ENCODE measurements around the gene CACNA1F. TPM values are rescaled to one million over a fixed set of nuclear protein-coding genes. Genes with fewer than 3 reads are reported as not detected.

The CACNA1F gene
- total RNA-seq: under 1 TPM in 3 of 4 donors, not detected in 1; 0.21 to 0.40 (median 0.29) TPM

DNA sequence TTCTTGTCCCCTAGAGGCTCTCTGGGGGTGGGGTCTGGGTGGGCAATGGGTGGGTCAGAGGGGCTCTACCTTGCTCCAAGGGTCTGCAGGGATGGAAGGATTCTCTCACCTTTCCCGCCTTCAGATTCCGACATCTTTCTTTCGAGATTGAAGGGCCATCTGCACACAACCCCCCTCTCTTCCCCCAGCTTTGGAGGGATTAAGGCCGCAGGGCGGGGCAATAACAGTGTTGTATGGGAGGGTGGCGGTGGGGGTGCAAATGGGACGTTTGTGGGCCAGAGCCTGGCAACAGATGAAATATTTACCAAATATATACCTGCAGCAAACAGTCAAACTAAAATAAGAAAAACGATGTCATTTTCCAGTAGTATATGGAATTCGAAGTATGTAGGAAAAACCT is at the start of gene CACNA1F:
TSS of gene CACNA1F (minus strand) at position 165 of the 400 bp plus-strand sequence. CDS start at position 134, 31 bp downstream.
- WGBS: 76% methylated on average over 9 of the region's 9 CpGs
- no peak for DNase-seq (ENCODE audit: low spot score in 2 of 2)
- Histone ChIP-seq H3K4me1 (peaks cover 8% of the 10 kb centered on the region), H3K9me3 (no peaks in the 10 kb centered on the region), H3K4me3 (no peak within 1 kb of the TSS), H3K27me3 (no peaks in the 10 kb centered on the region), H3K36me3 (no peaks in the 10 kb centered on the region), H3K27ac (no peak within 1 kb of the TSS)
- TF ChIP-seq POLR2AphosphoS5 (IDR thresholded peaks at IDR 0.05) (no peak), EP300 (IDR thresholded peaks at IDR 0.05) (no peak), POLR2A (IDR thresholded peaks at IDR 0.05) (no peak)
- TF ChIP-seq, protein P1, sequence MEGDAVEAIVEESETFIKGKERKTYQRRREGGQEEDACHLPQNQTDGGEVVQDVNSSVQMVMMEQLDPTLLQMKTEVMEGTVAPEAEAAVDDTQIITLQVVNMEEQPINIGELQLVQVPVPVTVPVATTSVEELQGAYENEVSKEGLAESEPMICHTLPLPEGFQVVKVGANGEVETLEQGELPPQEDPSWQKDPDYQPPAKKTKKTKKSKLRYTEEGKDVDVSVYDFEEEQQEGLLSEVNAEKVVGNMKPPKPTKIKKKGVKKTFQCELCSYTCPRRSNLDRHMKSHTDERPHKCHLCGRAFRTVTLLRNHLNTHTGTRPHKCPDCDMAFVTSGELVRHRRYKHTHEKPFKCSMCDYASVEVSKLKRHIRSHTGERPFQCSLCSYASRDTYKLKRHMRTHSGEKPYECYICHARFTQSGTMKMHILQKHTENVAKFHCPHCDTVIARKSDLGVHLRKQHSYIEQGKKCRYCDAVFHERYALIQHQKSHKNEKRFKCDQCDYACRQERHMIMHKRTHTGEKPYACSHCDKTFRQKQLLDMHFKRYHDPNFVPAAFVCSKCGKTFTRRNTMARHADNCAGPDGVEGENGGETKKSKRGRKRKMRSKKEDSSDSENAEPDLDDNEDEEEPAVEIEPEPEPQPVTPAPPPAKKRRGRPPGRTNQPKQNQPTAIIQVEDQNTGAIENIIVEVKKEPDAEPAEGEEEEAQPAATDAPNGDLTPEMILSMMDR (IDR thresholded peaks at IDR 0.05): no peak

DNA sequence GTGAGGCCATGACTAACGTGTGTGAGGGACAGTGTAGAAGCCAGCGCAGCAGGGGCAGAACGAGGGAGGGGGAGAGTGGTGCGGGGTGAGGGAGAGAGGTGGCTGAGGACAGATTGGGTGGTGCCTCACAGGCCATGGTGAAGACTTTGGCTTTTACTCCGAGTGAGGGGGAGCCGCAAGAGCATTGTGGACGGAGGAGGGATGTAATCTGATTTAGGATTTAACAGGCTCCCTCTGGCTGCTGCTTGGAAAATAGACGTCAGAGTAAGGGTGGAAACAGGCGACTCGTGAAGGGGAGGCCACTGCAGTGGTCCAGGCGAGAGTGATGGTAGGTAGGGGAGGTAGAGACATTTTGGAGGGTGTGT is 49.5 kb upstream of the CACNA1F start:
- H3K4me3 ChIP-seq: no peak overlapping the region
- no peaks in the 10 kb centered on the region for H3K27me3 ChIP-seq
- no peaks in the 10 kb centered on the region for H3K4me1 ChIP-seq
- no peaks in the 10 kb centered on the region for H3K9me3 ChIP-seq
- no peaks in the 10 kb centered on the region for H3K36me3 ChIP-seq
- TF ChIP-seq POLR2A (IDR thresholded peaks at IDR 0.05) (no peak), POLR2AphosphoS5 (IDR thresholded peaks at IDR 0.05) (no peak), EP300 (IDR thresholded peaks at IDR 0.05) (no peak)
- TF ChIP-seq, protein P1 (IDR thresholded peaks at IDR 0.05): no peak
- H3K27ac ChIP-seq: no peak overlapping the region
- 42% methylated on average over 11 of the region's 11 CpGs for WGBS
- no peak for DNase-seq (ENCODE audit: low spot score in 2 of 2)

DNA sequence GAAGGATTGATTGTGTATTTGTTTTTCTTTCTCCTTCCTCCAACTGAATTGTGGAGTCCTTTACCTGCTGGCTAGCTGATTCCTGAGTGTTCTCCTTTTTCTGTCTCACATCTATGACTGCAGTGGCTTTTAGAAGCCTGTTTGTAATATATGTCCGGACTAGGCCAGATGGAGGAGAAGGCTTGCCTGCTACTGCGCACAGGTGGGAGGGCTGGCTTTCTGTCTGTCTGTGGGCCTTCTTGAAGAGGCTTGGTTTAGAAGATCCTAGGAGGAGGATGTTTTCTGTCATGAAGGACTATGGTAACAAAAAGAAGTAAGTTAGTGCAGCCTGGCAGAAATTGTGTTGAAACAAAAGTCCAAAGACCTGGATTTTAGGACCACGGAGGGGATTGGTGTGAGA is 44.9 kb upstream of the CACNA1F start:
- WGBS: 86% methylated on average over 3 of the region's 3 CpGs
- no peak overlapping the region for H3K27ac ChIP-seq
- H3K27me3 ChIP-seq: no peaks in the 10 kb centered on the region

DNA sequence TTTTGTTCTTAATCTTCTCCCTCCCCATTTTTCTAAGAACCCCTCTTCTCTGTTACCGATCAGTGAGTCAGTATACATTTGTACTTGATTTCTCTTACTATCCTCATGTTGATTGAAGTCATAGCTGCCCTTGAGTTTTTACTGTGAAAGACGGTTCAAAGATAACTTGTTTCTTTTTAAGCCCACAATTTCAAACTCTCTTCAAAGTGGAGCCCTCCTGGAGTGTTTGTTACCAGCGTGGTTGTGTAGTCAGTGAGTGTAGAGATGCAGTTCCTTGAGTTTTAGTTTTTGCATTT is 44.3 kb upstream of the CACNA1F start:
- 68% methylated on average over 3 of the region's 3 CpGs for WGBS
- no peak for DNase-seq (ENCODE audit: low spot score in 2 of 2)
- no peaks in the 10 kb centered on the region for H3K9me3 ChIP-seq
- no peak overlapping the region for H3K4me3 ChIP-seq
- H3K27me3 ChIP-seq: no peaks in the 10 kb centered on the region
- H3K27ac ChIP-seq: no peak overlapping the region
- H3K4me1 ChIP-seq: peaks cover 18% of the 10 kb centered on the region
- no peaks in the 10 kb centered on the region for H3K36me3 ChIP-seq
- no peak for TF ChIP-seq POLR2A (IDR thresholded peaks at IDR 0.05)
- TF ChIP-seq, protein P1 (IDR thresholded peaks at IDR 0.05): no peak
- TF ChIP-seq EP300 (IDR thresholded peaks at IDR 0.05): no peak
- TF ChIP-seq POLR2AphosphoS5 (IDR thresholded peaks at IDR 0.05): no peak

More for the DNA sequence above, 44.9 kb upstream of the CACNA1F start:
- TF ChIP-seq POLR2AphosphoS5 (IDR thresholded peaks at IDR 0.05) (no peak), POLR2A (IDR thresholded peaks at IDR 0.05) (no peak), EP300 (IDR thresholded peaks at IDR 0.05) (no peak)
- TF ChIP-seq, protein P1 (IDR thresholded peaks at IDR 0.05): no peak
- Histone ChIP-seq H3K4me1 (peaks cover 12% of the 10 kb centered on the region), H3K9me3 (no peaks in the 10 kb centered on the region), H3K4me3 (no peak overlapping the region), H3K36me3 (no peaks in the 10 kb centered on the region)
- DNase-seq (ENCODE audit: low spot score in 2 of 2): no peak

DNA sequence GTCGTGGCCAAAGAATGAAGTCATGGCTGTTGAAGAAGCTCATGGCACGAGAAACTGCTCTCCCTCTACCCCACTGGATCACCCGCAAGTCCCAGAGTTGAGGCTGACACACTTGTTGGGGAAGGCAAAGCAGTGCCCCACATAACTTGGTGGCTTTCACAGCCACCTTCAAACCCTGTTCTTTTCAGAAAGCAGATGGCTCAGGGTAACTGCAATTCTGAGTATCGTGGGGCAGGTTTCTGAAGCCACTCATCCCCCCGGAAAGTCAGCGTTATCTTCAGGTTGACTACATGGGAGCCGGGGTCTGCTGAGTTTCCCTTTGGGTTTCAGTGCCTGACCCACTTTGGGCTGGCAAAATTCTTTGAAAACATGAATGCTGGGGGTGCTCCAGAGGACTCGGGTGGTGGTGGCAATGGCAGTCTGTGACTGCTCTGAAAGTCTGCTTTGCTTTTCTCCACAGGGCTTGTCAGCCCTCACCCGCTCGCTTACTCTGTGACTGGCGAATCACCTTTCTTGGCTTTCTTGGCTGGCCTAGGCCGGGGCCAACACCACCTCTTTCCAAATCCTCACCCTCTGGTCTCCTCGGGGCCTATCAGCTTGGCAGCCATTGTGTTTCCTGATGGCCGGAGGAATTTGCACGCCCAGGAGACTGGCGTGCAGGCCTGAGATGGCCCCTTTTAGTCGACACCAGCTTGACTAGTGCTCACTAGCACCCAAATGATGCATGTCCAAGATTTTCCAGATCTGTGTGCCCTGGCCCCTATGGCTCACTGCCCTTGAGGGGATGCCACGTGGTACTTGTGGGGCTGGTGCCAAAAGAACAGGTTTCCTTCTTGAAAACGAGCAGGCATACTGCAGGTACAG is 43.8 kb upstream of the CACNA1F start:
- DNase-seq (ENCODE audit: low spot score in 2 of 2): no peak
- Histone ChIP-seq H3K4me3 (no peak overlapping the region), H3K36me3 (no peaks in the 10 kb centered on the region), H3K9me3 (no peaks in the 10 kb centered on the region), H3K4me1 (peaks cover 24% of the 10 kb centered on the region), H3K27me3 (no peaks in the 10 kb centered on the region), H3K27ac (no peak overlapping the region)
- WGBS: 62% methylated on average over 19 of the region's 19 CpGs
- TF ChIP-seq POLR2AphosphoS5 (IDR thresholded peaks at IDR 0.05) (no peak), EP300 (IDR thresholded peaks at IDR 0.05) (no peak), POLR2A (IDR thresholded peaks at IDR 0.05) (no peak)
- TF ChIP-seq, protein P1 (IDR thresholded peaks at IDR 0.05): no peak

All from suprapubic skin (tissue), 4 donors.